NT2/D1 (cell line): ENCODE data around the gene KSR1.

Experiments
- DNase-seq: peaks from one replicate; pipeline ENCODE4 v3.0.0-alpha.2; 2011; ENCODE audit warnings: low read depth, low spot score
- H3K27me3 ChIP-seq: 2 replicates; pipeline ENCODE4 v1.6.0; 2011; ENCODE audit warnings: mild to moderate bottlenecking; ENCODE audit not compliant: insufficient read length, insufficient read depth
- H3K36me3 ChIP-seq: 2 replicates; pipeline ENCODE4 v1.6.1; 2011; ENCODE audit warnings: mild to moderate bottlenecking, low read length, mixed read lengths; ENCODE audit not compliant: insufficient read depth, insufficient read length
- H3K4me1 ChIP-seq: 2 replicates; pipeline ENCODE4 v1.5.1; 2011; ENCODE audit not compliant: insufficient read depth, insufficient read length
- H3K4me3 ChIP-seq: 2 replicates; pipeline ENCODE4 v1.5.1; 2011; ENCODE audit warnings: low read depth; ENCODE audit not compliant: insufficient read length
- H3K9ac ChIP-seq: 2 replicates; pipeline ENCODE4 v1.6.0; 2011; ENCODE audit warnings: low read depth; ENCODE audit not compliant: insufficient read length
- H3K9me3 ChIP-seq: 2 replicates; pipeline ENCODE4 v1.5.1; 2011; ENCODE audit warnings: mild to moderate bottlenecking, low read length; ENCODE audit not compliant: insufficient read depth
- SUZ12 ChIP-seq: IDR thresholded peaks from 2 replicates; pipeline ENCODE4 v1.6.1; 2011; ENCODE audit not compliant: insufficient read length, insufficient read depth; ENCODE audit errors: extremely low read depth
- YY1 ChIP-seq: IDR thresholded peaks from 2 replicates; pipeline ENCODE4 v1.6.1; 2011; ENCODE audit not compliant: insufficient read length, insufficient read depth
- ZNF274 ChIP-seq: IDR thresholded peaks from 2 replicates; pipeline ENCODE4 v1.6.1; 2011; ENCODE audit warnings: mild to moderate bottlenecking, low read depth, low read length

KSR1 gene

GRCh38 chr17:27598337-27599050, 142.2 kb downstream of the KSR1 start:
- DNase-seq: no peak
- H3K4me1 ChIP-seq: peaks cover 10% of the 10 kb centered on the region
- no peak for TF ChIP-seq SUZ12
- no peak for TF ChIP-seq YY1
- TF ChIP-seq ZNF274: no peak
- no peak overlapping the region for H3K4me3 ChIP-seq
- peaks cover 62% of the 10 kb centered on the region for H3K36me3 ChIP-seq
- no peaks in the 10 kb centered on the region for H3K27me3 ChIP-seq
- no peak overlapping the region for H3K9ac ChIP-seq
- no peaks in the 10 kb centered on the region; the same call in 1 of the 2 replicates for H3K9me3 ChIP-seq

DNA sequence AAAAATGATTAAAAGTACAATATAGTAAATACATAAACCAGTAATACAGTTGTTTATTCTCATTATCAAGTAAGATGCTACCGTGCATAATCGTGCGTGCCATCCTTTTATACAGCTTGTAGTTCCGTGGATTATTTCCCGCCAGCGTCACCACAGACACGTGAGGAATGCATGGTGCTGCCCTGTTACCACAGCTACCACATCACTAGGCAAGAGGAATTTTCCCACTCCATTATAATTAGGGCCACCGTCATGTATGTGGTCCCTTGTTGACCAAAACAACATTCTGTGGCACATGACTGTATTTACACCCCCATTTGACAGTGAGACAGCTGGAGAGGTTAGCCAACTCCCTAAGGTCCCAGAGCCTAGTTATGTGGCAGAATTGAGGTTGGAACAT, 144.2 kb downstream of the KSR1 start:
- no peak for DNase-seq
- Histone ChIP-seq H3K9ac (no peak overlapping the region), H3K9me3 (no peaks in the 10 kb centered on the region; the same call in 1 of the 2 replicates), H3K27me3 (no peaks in the 10 kb centered on the region), H3K4me3 (no peak overlapping the region), H3K36me3 (peaks cover 66% of the 10 kb centered on the region), H3K4me1 (peaks cover 10% of the 10 kb centered on the region)
- no peak for TF ChIP-seq SUZ12

GRCh38 chr17:27601069-27601974, 145.1 kb downstream of the KSR1 start:
- H3K4me1 ChIP-seq: peaks cover 10% of the 10 kb centered on the region
- no peak overlapping the region for H3K9ac ChIP-seq
- DNase-seq: peak; percentile 48
- H3K36me3 ChIP-seq: peaks cover 67% of the 10 kb centered on the region
- H3K27me3 ChIP-seq: no peaks in the 10 kb centered on the region
- no peaks in the 10 kb centered on the region; the same call in 1 of the 2 replicates for H3K9me3 ChIP-seq
- no peak overlapping the region for H3K4me3 ChIP-seq
- no peak for TF ChIP-seq YY1

- DNase-seq: no peak
- H3K9ac ChIP-seq: no peak overlapping the region
These were observed 145.7 kb downstream of the KSR1 start for GRCh38 chr17:27601975-27602302.

GRCh38 chr17:27602721-27603420, 146.6 kb downstream of the KSR1 start:
- H3K9ac ChIP-seq: no peak overlapping the region

More at GRCh38 chr17:27601975-27602302, 145.7 kb downstream of the KSR1 start:
- Histone ChIP-seq H3K36me3 (peaks cover 66% of the 10 kb centered on the region), H3K4me3 (no peak overlapping the region), H3K9me3 (no peaks in the 10 kb centered on the region; the same call in 1 of the 2 replicates), H3K4me1 (peaks cover 10% of the 10 kb centered on the region), H3K27me3 (no peaks in the 10 kb centered on the region)
- TF ChIP-seq YY1 (no peak), ZNF274 (no peak), SUZ12 (no peak)

DNA sequence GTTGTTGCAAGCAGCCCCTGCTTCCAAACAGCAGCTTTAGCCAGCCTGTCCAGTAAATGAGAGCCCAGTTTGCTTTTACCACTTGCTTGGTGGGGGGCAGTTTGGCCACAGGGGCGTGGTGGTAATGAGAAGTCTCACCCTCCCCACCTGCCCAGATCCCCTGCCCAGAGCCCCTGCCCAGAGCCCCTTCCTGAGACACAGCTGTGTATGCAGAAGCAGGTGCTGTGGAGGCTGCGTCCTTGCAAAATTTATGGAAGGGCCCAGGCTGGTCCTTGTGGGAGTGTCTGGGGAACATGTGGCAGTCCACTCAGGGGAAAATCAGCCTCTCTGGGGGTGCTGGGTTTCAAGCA, 147.1 kb downstream of the KSR1 start:
- no peaks in the 10 kb centered on the region for H3K27me3 ChIP-seq
- DNase-seq: no peak
- H3K4me3 ChIP-seq: no peak overlapping the region
- H3K9me3 ChIP-seq: no peaks in the 10 kb centered on the region; the same call in 1 of the 2 replicates
- peaks cover 10% of the 10 kb centered on the region for H3K4me1 ChIP-seq
- no peak overlapping the region for H3K9ac ChIP-seq
- H3K36me3 ChIP-seq: peaks cover 67% of the 10 kb centered on the region
- TF ChIP-seq SUZ12: no peak
- TF ChIP-seq ZNF274: no peak
- TF ChIP-seq YY1: no peak

More at GRCh38 chr17:27602721-27603420, 146.6 kb downstream of the KSR1 start:
- Histone ChIP-seq H3K9me3 (no peaks in the 10 kb centered on the region; the same call in 1 of the 2 replicates), H3K27me3 (no peaks in the 10 kb centered on the region), H3K4me3 (no peak overlapping the region), H3K36me3 (peaks cover 67% of the 10 kb centered on the region), H3K4me1 (peaks cover 10% of the 10 kb centered on the region)
- TF ChIP-seq SUZ12 (no peak), ZNF274 (no peak), YY1 (no peak)
- DNase-seq: peak; percentile 47
